Heart left ventricle (tissue), 16 donors: ENCODE measurements around the gene ERICH6B. TPM values are rescaled to one million over a fixed set of nuclear protein-coding genes. Genes with fewer than 3 reads are reported as not detected.

Source experiments
- ATAC-seq, 4 donors: fragments of 200-7000 bp; cut with Tn5 transposase; one replicate each; pipeline ENCODE4 v1.9.1; 2020 to 2022; ENCODE audit warnings: moderate library complexity in 4 of 4, mild to moderate bottlenecking in 3 of 4, moderate number of reproducible peaks in 1 of 4
- DNase-seq, 5 donors: peaks; one replicate each; pipeline ENCODE4 v3.0.0-alpha.2; 2020
- H3K27ac ChIP-seq, 12 donors: fragments of 200-600 bp; sonication (generic) in 4 of 12; one replicate each; pipeline versions ENCODE4 v1.5.0 to v1.8.0; 2016 to 2022; ENCODE audit warnings: mild to moderate bottlenecking in 2 of 12
- H3K27me3 ChIP-seq, 9 donors: fragments of 200-600 bp; sonication (generic) in 2 of 9; one replicate each; pipeline versions ENCODE4 v1.5.1 to v1.8.0; 2016 to 2022; ENCODE audit warnings: mild to moderate bottlenecking in 3 of 9
- H3K36me3 ChIP-seq, 9 donors: fragments of 200-600 bp; sonication (generic) in 2 of 9; one replicate each; pipeline versions ENCODE4 v1.5.0 to v1.8.0; 2018 to 2022; ENCODE audit warnings: mild to moderate bottlenecking in 2 of 9
- H3K4me1 ChIP-seq, 12 donors: fragments of 200-600 bp; sonication (generic) in 4 of 12; one replicate each; pipeline versions ENCODE4 v1.5.0 to v1.8.0; 2016 to 2022; ENCODE audit warnings: mild to moderate bottlenecking in 3 of 12
- H3K4me3 ChIP-seq, 12 donors: fragments of 200-600 bp; sonication (generic) in 4 of 12; one replicate each; pipeline versions ENCODE4 v1.5.0 to v1.8.0; 2017 to 2022; ENCODE audit warnings: mild to moderate bottlenecking in 9 of 12, moderate library complexity in 4 of 12
- H3K9me3 ChIP-seq, 12 donors: fragments of 200-600 bp; sonication (generic) in 4 of 12; one replicate each; pipeline versions ENCODE4 v1.5.0 to v1.8.0; 2016 to 2022; ENCODE audit warnings: mild to moderate bottlenecking in 1 of 12
- CTCF ChIP-seq, 12 donors: fragments of 200-600 bp; sonication (generic) in 4 of 12; IDR thresholded peaks; one replicate each; pipeline versions ENCODE4 v1.5.0 to v1.8.0; 2018 to 2022; ENCODE audit warnings: antibody characterized with exemption in 12 of 12, mild to moderate bottlenecking in 5 of 12
- POLR2A ChIP-seq, 2 donors: fragments of 450-650 bp; IDR thresholded peaks; one replicate each; pipeline ENCODE4 v1.6.1; 2017; ENCODE audit warnings: antibody characterized with exemption in 2 of 2, mild to moderate bottlenecking in 2 of 2, moderate library complexity in 2 of 2
- WGBS, 4 donors: extraction: QIAGEN DNeasy Blood & Tissue Kit in 2 of 4; methylation state at CpG; one replicate each; pipeline versions ENCODE4 v1.1.5 to v1.1.7; 2013 to 2018; 5-methylcytosine and 5-hydroxymethylcytosine counted together
- intact Hi-C, 10 donors: fragments of 100-400 bp; cut with DNase I; formaldehyde crosslinking; loops; one replicate each; pipeline versions ENCODE4 v1.11.1 to v1.14.2; 2022
- polyA plus RNA-seq, 2 donors: library from polyadenylated mRNA; stranded (reverse); fragments of 200-250 nt; gene quantifications; one replicate each; pipeline ENCODE4 v1.2.3, GENCODE V29; 2013
- total RNA-seq, 9 donors: library from RNA; depleted of rRNA in 2 of 9; stranded (reverse); fragments of >200 nt in 2 of 9; fragmentation: NEBNext Ultra II Directional in 3 of 9; extraction: Animal tissue kit (Norgen Biotek cat#: 25700) in 3 of 9; gene quantifications; one replicate each; pipeline versions ENCODE4 v1.1.0 to v1.2.4, GENCODE V29; 2016 to 2023
- donor health status: ischemic (EF 13 %, LVEDD 7.1; RV severe dilation, severe dysfunction).
- donor health status: healthy with polysubstance abuse.
- donor health status: DM: no; HTN: yes; CAD: no.
- donor health status: DM: no; HTN: no; CAD: no.
- donor health status: ischemic (EF 25% LVEDD 6.9; RV normal size, moderate dysfunction).
- donor health status: ischemic (EF 25% LVEDD 5.7; RV mildly dilated, moderate dysfunction).
- donor health status: healthy.
- donor health status: DM: yes; HTN: yes; CAD: no.
- donor health status: ischemic (EF 35%, LVEDD 5.7; RV mildly dilated, moderate dysfunction).
- donor health status: nonischemic (EF 11% LVEDD 7.7; RV severe dilation, severe dysfunction).
- donor health status: DM: yes; HTN: yes; CAD: no.
- donor health status: PGD.
- donor health status: ischemic (EF 29% LVEDD 5.4; RV normal size, mild dysfunction).
- donor health status: nonischemic (EF 23%, LVEDD 6.1; RV moderate dilation, normal function).

Gene ERICH6B
- total and polyA plus RNA-seq, 11 donors, result not detected

DNA sequence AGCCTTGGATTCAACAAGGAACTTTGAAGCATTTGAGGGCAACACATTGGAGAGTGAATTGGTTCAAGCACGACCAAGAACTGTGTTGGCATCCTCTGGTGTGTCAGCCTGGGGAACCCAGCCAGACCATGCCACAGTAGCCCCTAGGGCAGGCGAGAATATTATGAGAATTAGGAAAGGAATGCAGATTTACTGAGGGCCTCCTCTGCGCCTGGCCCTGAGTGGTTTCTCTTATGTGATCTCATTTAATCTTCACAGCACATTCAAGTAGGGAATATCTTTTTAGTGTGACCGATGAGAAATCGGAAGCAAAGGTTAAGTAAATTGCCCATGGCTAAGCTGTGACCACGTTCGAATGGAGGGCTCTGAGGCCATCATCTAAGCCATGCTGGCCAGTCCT is 15.3 kb upstream of the ERICH6B start:
- Histone ChIP-seq H3K9me3 (peaks cover 0 to 5% (median 0%) of the 10 kb centered on the region in 12 donors), H3K4me3 (no peak overlapping the region), H3K4me1 (no peaks in the 10 kb centered on the region), H3K27me3 (peaks cover 0 to 10% (median 0%) of the 10 kb centered on the region in 9 donors), H3K36me3 (no peaks in the 10 kb centered on the region), H3K27ac (no peak overlapping the region)
- TF ChIP-seq CTCF (IDR thresholded peaks at IDR 0.05), result no peak
- TF ChIP-seq POLR2A (IDR thresholded peaks at IDR 0.05), result no peak
- DNase-seq (no peak), ATAC-seq (no peak)
- 81 to 85% (median 82%) methylated on average over 7 of the region's 7 CpGs for WGBS, 4 donors
- intact Hi-C loops, result no loop called here

DNA sequence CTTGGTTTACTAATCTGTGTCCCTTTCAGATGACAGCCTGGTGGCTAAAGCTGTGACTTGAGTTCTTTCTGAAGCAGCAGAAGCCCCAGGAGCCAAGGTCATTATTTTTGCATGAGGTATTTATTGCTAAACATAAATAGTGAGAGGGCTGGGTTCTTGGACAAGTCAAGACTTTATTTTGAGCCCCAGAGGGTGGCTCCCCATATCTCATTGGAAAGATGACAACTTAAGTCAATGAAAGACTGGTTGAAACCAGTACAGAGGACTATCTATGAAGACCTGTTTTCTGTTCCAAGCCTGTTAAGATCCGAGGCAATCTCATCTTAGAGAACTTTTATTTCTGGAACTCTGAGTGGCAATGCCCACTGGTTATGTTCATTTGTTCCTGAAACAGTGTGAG is 14.4 kb upstream of the ERICH6B start:
- DNase-seq (no peak), ATAC-seq (no peak)
- H3K9me3 ChIP-seq, result no peaks in the 10 kb centered on the region
- intact Hi-C loops, result loop anchor here in 5 of 10 donors (10.0 kb wide), 5 partner anchors 165 to 535 kb away; no protein-coding TSS in a partner anchor
- H3K4me1 ChIP-seq, result no peaks in the 10 kb centered on the region
- no peak overlapping the region for H3K27ac ChIP-seq
- TF ChIP-seq POLR2A (IDR thresholded peaks at IDR 0.05) (no peak), CTCF (IDR thresholded peaks at IDR 0.05) (no peak)
- peaks cover 0 to 10% (median 0%) of the 10 kb centered on the region in 9 donors for H3K27me3 ChIP-seq
- no peaks in the 10 kb centered on the region for H3K36me3 ChIP-seq
- no peak overlapping the region for H3K4me3 ChIP-seq
- WGBS, 4 donors, result 44 to 77% (median 71%) methylated on average over 1 of the region's 1 CpG

DNA sequence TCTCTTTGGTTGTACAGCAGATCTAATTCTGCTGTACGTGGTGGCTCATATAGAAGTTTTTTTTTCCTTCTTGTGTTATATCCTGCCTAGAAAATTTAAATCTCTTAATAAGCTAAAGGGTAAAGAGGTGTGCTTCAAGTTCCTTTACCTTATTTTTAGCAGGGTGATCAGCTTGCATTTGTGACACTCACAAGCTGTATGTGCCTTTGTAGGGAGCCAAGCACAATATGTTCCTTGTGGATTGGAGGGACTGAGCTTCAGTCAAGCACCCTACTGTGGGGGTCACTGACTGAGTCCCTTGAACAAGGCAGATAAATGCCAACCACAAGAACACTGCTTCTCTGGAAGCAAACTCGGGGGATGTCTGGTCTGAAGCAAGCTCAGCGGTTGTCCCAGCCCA is 12.6 kb upstream of the ERICH6B start:
- Histone ChIP-seq H3K27me3 (peaks cover 0 to 11% (median 4%) of the 10 kb centered on the region in 9 donors), H3K4me3 (no peak overlapping the region), H3K27ac (no peak overlapping the region), H3K4me1 (no peaks in the 10 kb centered on the region), H3K9me3 (no peaks in the 10 kb centered on the region), H3K36me3 (no peaks in the 10 kb centered on the region)
- intact Hi-C loops, result loop anchor here in 5 of 10 donors (10.0 kb wide), 5 partner anchors 167 to 537 kb away; no protein-coding TSS in a partner anchor
- ATAC-seq (no peak), DNase-seq (no peak)
- TF ChIP-seq POLR2A (IDR thresholded peaks at IDR 0.05), result no peak
- no peak for TF ChIP-seq CTCF (IDR thresholded peaks at IDR 0.05)
- WGBS, 4 donors, result 54 to 89% (median 81%) methylated on average over 3 of the region's 3 CpGs

GRCh38 chr13:45627656-45628055 is 12.1 kb upstream of the ERICH6B start:
- Histone ChIP-seq H3K27me3 (peaks cover 0 to 16% (median 6%) of the 10 kb centered on the region in 9 donors), H3K4me1 (no peaks in the 10 kb centered on the region), H3K27ac (no peak overlapping the region), H3K36me3 (no peaks in the 10 kb centered on the region), H3K4me3 (no peak overlapping the region), H3K9me3 (no peaks in the 10 kb centered on the region)
- TF ChIP-seq POLR2A (IDR thresholded peaks at IDR 0.05) (no peak), CTCF (IDR thresholded peaks at IDR 0.05) (no peak)
- ATAC-seq (no peak), DNase-seq (no peak)
- WGBS, 4 donors, result 57 to 78% (median 70%) methylated on average over 1 of the region's 1 CpG
- intact Hi-C loops, result loop anchor here in 5 of 10 donors (10.0 kb wide), 5 partner anchors 167 to 537 kb away; no protein-coding TSS in a partner anchor
